Peyer's patch (tissue), 4 donors: ENCODE results near the gene OR5AU1.

Experiments
- CTCF ChIP-seq, 6 experiments: fragments of 450-650 bp in 4 of 6; fragments of 200-600 bp in 2 of 6; sonication (generic) in 1 of 6; IDR thresholded peaks; one replicate each; pipeline ENCODE4 v1.5.1; 2017 to 2019; ENCODE audit warnings: antibody characterized with exemption in 6 of 6, mild to moderate bottlenecking in 3 of 6, moderate library complexity in 1 of 6
- POLR2A ChIP-seq, 2 donors: fragments of 450-650 bp; IDR thresholded peaks; one replicate each; pipeline ENCODE4 v1.5.1; 2017; ENCODE audit warnings: antibody characterized with exemption in 2 of 2, mild to moderate bottlenecking in 2 of 2, moderate library complexity in 2 of 2

GRCh38 chr14:21112255-21112654 lies 43.6 kb downstream of the OR5AU1 start:
- TF ChIP-seq CTCF (IDR thresholded peaks at IDR 0.05): no peak
- no peak for TF ChIP-seq POLR2A (IDR thresholded peaks at IDR 0.05)
